Vagina (tissue), 2 donors: ENCODE measurements around the gene DEUP1.

Experiments
- POLR2A ChIP-seq, 2 donors: fragments of 450-650 bp; IDR thresholded peaks; one replicate each; pipeline ENCODE4 v1.6.1; 2017; ENCODE audit warnings: antibody characterized with exemption in 2 of 2, mild to moderate bottlenecking in 2 of 2, moderate library complexity in 2 of 2
- POLR2AphosphoS5 ChIP-seq, 2 donors: sonication (generic); formaldehyde crosslinking; IDR thresholded peaks; one replicate each; pipeline ENCODE4 v1.9.0; 2017; ENCODE audit warnings: antibody characterized with exemption in 2 of 2, mild to moderate bottlenecking in 2 of 2, low read depth in 1 of 2; ENCODE audit not compliant: insufficient read depth in 1 of 2
- TF ChIP-seq, protein P1 (sequence below), 3 experiments: fragments of 450-650 bp in 2 of 3; fragments of 200-600 bp in 1 of 3; sonication (generic) in 1 of 3; IDR thresholded peaks; one replicate each; pipeline ENCODE4 v1.5.1; 2017 to 2019; ENCODE audit warnings: antibody characterized with exemption in 3 of 3, mild to moderate bottlenecking in 2 of 3, moderate library complexity in 2 of 3

DNA sequence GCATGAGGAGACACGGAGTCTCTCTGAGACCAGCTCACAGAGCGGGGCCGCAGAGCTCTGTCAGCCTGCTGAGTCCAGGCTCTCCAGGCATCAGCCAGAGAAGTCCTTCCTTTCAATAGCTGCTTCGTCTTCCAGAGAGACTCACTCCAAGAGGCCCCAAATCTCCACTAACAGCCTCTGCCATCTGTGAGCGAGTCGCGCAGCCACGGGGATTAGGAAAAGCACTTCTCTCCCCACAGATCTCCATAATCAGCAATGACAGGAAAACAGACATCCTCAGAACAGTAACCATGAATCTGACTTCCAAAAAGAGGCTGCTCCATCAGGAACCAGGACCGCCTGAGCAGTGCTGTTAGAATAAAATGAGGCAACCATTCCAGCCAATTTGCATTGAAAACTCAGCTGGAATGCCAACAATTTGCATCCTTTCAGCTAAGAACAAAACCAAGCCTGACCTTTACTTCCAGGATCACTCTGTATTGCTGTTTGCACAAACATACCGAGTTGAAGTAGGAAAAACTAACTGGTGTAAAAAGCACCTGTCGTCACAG, 147.2 kb downstream of the DEUP1 start:
- TF ChIP-seq POLR2AphosphoS5 (IDR thresholded peaks at IDR 0.05; ENCODE audit: insufficient read depth in 1 of 2, low read depth in 1 of 2) (no peak), POLR2A (IDR thresholded peaks at IDR 0.05) (no peak)
- TF ChIP-seq, protein P1, sequence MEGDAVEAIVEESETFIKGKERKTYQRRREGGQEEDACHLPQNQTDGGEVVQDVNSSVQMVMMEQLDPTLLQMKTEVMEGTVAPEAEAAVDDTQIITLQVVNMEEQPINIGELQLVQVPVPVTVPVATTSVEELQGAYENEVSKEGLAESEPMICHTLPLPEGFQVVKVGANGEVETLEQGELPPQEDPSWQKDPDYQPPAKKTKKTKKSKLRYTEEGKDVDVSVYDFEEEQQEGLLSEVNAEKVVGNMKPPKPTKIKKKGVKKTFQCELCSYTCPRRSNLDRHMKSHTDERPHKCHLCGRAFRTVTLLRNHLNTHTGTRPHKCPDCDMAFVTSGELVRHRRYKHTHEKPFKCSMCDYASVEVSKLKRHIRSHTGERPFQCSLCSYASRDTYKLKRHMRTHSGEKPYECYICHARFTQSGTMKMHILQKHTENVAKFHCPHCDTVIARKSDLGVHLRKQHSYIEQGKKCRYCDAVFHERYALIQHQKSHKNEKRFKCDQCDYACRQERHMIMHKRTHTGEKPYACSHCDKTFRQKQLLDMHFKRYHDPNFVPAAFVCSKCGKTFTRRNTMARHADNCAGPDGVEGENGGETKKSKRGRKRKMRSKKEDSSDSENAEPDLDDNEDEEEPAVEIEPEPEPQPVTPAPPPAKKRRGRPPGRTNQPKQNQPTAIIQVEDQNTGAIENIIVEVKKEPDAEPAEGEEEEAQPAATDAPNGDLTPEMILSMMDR (IDR thresholded peaks at IDR 0.05) = no peak
